HCT116 (cell line): Measurements from ENCODE around the gene RABGGTA. TPM values are rescaled to one million over a fixed set of nuclear protein-coding genes. Genes with fewer than 3 reads are reported as not detected.

Source experiments
- ATAC-seq: fragments of 200-7000 bp; cut with Tn5 transposase; 2 replicates; pipeline ENCODE4 v1.9.1; 2020; ENCODE audit warnings: mild to moderate bottlenecking, moderate library complexity
- BruUV-seq: library from RNA; stranded (reverse); fragments of 400-500 nt; replicated peaks from 2 replicates; lab custom pipeline; 2021; lab: Mats Ljungman, UMichigan
- CTCF ChIA-PET: fragments of 300-600 bp; sonication (Branson Sonifier 250); formaldehyde crosslinking; loops from one replicate; lab custom pipeline; 2021; ENCODE audit warnings: antibody characterized with exemption; lab: Charles Lee
- POLR2A ChIA-PET: fragments of 300-600, 350-600 bp; sonication (Branson Sonifier 250); formaldehyde crosslinking; loops from one replicate; lab custom pipeline; 2021; ENCODE audit warnings: antibody characterized with exemption; lab: Charles Lee
- RAD21 ChIA-PET, 2 experiments: fragments of 300-600 bp; sonication (Branson Sonifier 250); formaldehyde crosslinking; loops; one replicate each; lab custom pipeline; 2023; ENCODE audit warnings: low total read pairs in 2 of 2; ENCODE audit not compliant: uncharacterized antibody in 2 of 2, unreplicated experiment in 2 of 2, low non-redundant PET in 1 of 2; lab: Charles Lee
- DNase-seq: peaks from one replicate; pipeline ENCODE4 v3.0.0-alpha.2; 2010; ENCODE audit warnings: low read depth, low spot score
- H2AFZ ChIP-seq: fragments of 200-600 bp; shearing (Covaris generic), sonication (generic); 2 replicates; pipeline ENCODE4 v1.6.1; 2017; ENCODE audit warnings: low read depth, mixed run types, mixed read lengths, antibody characterized with exemption, low read length; ENCODE audit not compliant: poor library complexity, severe bottlenecking
- H3K27ac ChIP-seq: 2 replicates; pipeline ENCODE4 v1.5.1; 2012; ENCODE audit warnings: low read depth, low read length
- H3K27me3 ChIP-seq: fragments of 200-600 bp; sonication (generic); 2 replicates; pipeline ENCODE4 v1.6.1; 2016; ENCODE audit warnings: mixed run types, low read length, mixed read lengths; ENCODE audit not compliant: insufficient read depth
- H3K36me3 ChIP-seq, 2 experiments: fragments of 200-500 bp in 1 of 2; fragments of 200-600 bp in 1 of 2; sonication (Bioruptor generic) in 1 of 2; sonication (generic) in 1 of 2; 2 replicates each; pipeline versions ENCODE4 v1.5.1 to v1.6.1; 2014 to 2016; ENCODE audit warnings: low read length in 2 of 2, inconsistent platforms in 1 of 2, mixed read lengths in 1 of 2, mixed run types in 1 of 2; ENCODE audit not compliant: insufficient read depth in 2 of 2, control insufficient read depth in 1 of 2
- H3K4me1 ChIP-seq, 2 experiments: fragments of 200-600 bp in 1 of 2; sonication (generic) in 1 of 2; 2 replicates each; pipeline versions ENCODE4 v1.5.1 to v1.6.1; 2012 to 2017; ENCODE audit warnings: low read length in 2 of 2, inconsistent platforms in 1 of 2, mild to moderate bottlenecking in 1 of 2, mixed read lengths in 1 of 2, mixed run types in 1 of 2, moderate library complexity in 1 of 2; ENCODE audit not compliant: insufficient read depth in 2 of 2, control insufficient read depth in 1 of 2
- H3K4me2 ChIP-seq: fragments of 200-600 bp; sonication (generic); 2 replicates; pipeline ENCODE4 v1.6.1; 2017; ENCODE audit warnings: mixed run types, low read length, mixed read lengths
- H3K4me3 ChIP-seq, 2 experiments: fragments of 200-600 bp in 1 of 2; sonication (generic) in 1 of 2; replicated peaks in 1 of 2; 2 replicates each; pipeline ENCODE4 v1.5.1; 2011 to 2016; ENCODE audit warnings: low read length in 2 of 2, control low read depth in 1 of 2, low read depth in 1 of 2, mild to moderate bottlenecking in 1 of 2, mixed read lengths in 1 of 2, mixed run types in 1 of 2
- H3K79me2 ChIP-seq: fragments of 200-600 bp; sonication (generic); 2 replicates; pipeline ENCODE4 v1.6.1; 2017; ENCODE audit warnings: mild to moderate bottlenecking, mixed run types, low read length, moderate library complexity, mixed read lengths; ENCODE audit not compliant: insufficient read depth
- H3K9ac ChIP-seq: fragments of 200-600 bp; sonication (generic); 2 replicates; pipeline ENCODE4 v1.6.1; 2016; ENCODE audit warnings: low read length, mixed read lengths
- H3K9me2 ChIP-seq: fragments of 200-600 bp; sonication (generic), shearing (Covaris generic); 2 replicates; pipeline ENCODE4 v1.6.1; 2017; ENCODE audit warnings: mixed run types, mild to moderate bottlenecking, moderate library complexity; ENCODE audit not compliant: insufficient read depth
- H3K9me3 ChIP-seq, 2 experiments: fragments of 200-500 bp in 1 of 2; fragments of 200-600 bp in 1 of 2; sonication (Bioruptor generic) in 1 of 2; sonication (generic) in 1 of 2; 2 replicates each; pipeline ENCODE4 v1.6.1; 2014 to 2017; ENCODE audit warnings: low read length in 2 of 2, mixed read lengths in 2 of 2, inconsistent platforms in 1 of 2, low read depth in 1 of 2, mild to moderate bottlenecking in 1 of 2, mixed run types in 1 of 2, moderate library complexity in 1 of 2; ENCODE audit not compliant: control insufficient read depth in 1 of 2, insufficient read depth in 1 of 2
- H4K20me1 ChIP-seq: fragments of 200-600 bp; sonication (generic), shearing (Covaris generic); 2 replicates; pipeline ENCODE4 v1.6.1; 2017; ENCODE audit warnings: mixed run types, mild to moderate bottlenecking, moderate library complexity; ENCODE audit not compliant: insufficient read depth
- CBX3 ChIP-seq: IDR thresholded peaks from 2 replicates; pipeline ENCODE4 v1.6.1; 2012; ENCODE audit warnings: low read depth
- CEBPB ChIP-seq: IDR thresholded peaks from 2 replicates; pipeline ENCODE4 v1.6.1; 2012; ENCODE audit warnings: low read depth
- EGR1 ChIP-seq: IDR thresholded peaks from 2 replicates; pipeline ENCODE4 v1.6.1; 2012; ENCODE audit warnings: low read depth
- ELF1 ChIP-seq: IDR thresholded peaks from 2 replicates; pipeline ENCODE4 v1.6.1; 2012; ENCODE audit warnings: low read depth, borderline replicate concordance
- EZH2 ChIP-seq: fragments of 200-600 bp; sonication (generic); IDR thresholded peaks from 2 replicates; pipeline ENCODE4 v1.6.1; 2017; ENCODE audit warnings: antibody characterized with exemption, mixed run types
- FOSL1 ChIP-seq: IDR thresholded peaks from 2 replicates; pipeline ENCODE4 v1.6.1; 2012; ENCODE audit warnings: low read depth
- JUND ChIP-seq: IDR thresholded peaks from 2 replicates; pipeline ENCODE4 v1.6.1; 2012
- POLR2A ChIP-seq: IDR thresholded peaks from 2 replicates; pipeline ENCODE4 v1.7.0; 2011; ENCODE audit warnings: borderline replicate concordance; ENCODE audit not compliant: insufficient read depth, insufficient read length; ENCODE audit errors: extremely low read depth
- POLR2AphosphoS5 ChIP-seq: IDR thresholded peaks from 2 replicates; pipeline ENCODE4 v1.6.1; 2011; ENCODE audit warnings: mild to moderate bottlenecking, low read depth, low read length, moderate library complexity
- RAD21 ChIP-seq: IDR thresholded peaks from 2 replicates; pipeline ENCODE4 v1.6.1; 2012; ENCODE audit warnings: low read depth, mild to moderate bottlenecking
- REST ChIP-seq: IDR thresholded peaks from 2 replicates; pipeline ENCODE4 v1.6.1; 2012; ENCODE audit warnings: low read depth
- SIN3A ChIP-seq: IDR thresholded peaks from 2 replicates; pipeline ENCODE4 v1.6.1; 2012; ENCODE audit warnings: low read depth
- SP1 ChIP-seq: IDR thresholded peaks from 2 replicates; pipeline ENCODE4 v1.6.1; 2012; ENCODE audit warnings: low read depth
- SRF ChIP-seq: IDR thresholded peaks from 2 replicates; pipeline ENCODE4 v1.6.1; 2012; ENCODE audit warnings: low read depth
- TCF7L2 ChIP-seq: IDR thresholded peaks from 2 replicates; pipeline ENCODE4 v1.7.0; 2011; ENCODE audit warnings: borderline replicate concordance, inconsistent platforms; ENCODE audit not compliant: insufficient read depth, insufficient read length; ENCODE audit errors: extremely low read depth
- YY1 ChIP-seq: IDR thresholded peaks from 2 replicates; pipeline ENCODE4 v1.6.1; 2011; ENCODE audit warnings: low read length, low read depth, moderate library complexity, mild to moderate bottlenecking; ENCODE audit not compliant: insufficient replicate concordance; ENCODE audit errors: extremely low read depth
- ZFX ChIP-seq: fragments of 450-650 bp; IDR thresholded peaks from 2 replicates; pipeline ENCODE4 v1.6.1; 2017
- ZNF274 ChIP-seq: fragments of 200-500 bp; sonication (Bioruptor generic); IDR thresholded peaks from 2 replicates; pipeline ENCODE4 v1.6.1; 2014; ENCODE audit warnings: mild to moderate bottlenecking, low read depth, low read length, inconsistent platforms
- intact Hi-C: fragments of 100-400 bp; cut with micrococcal nuclease; formaldehyde crosslinking; loops from 2 replicates; pipeline ENCODE4 v1.10.0; 2022
- total RNA-seq: library from RNA; stranded (reverse); gene quantifications from one replicate; pipeline ENCODE4 v1.2.1, GENCODE V29; 2021; ENCODE audit not compliant: unreplicated experiment
- TF ChIP-seq, protein P1 (sequence below): IDR thresholded peaks from 2 replicates; pipeline ENCODE4 v1.6.1; 2012

RABGGTA gene
- total RNA-seq, 1 experiment from 2014 or later, result 40.8 TPM

- Histone ChIP-seq H4K20me1 (no peaks in the 10 kb centered on the region), H3K36me3 (no peaks in the 10 kb centered on the region), H3K4me3 (no peak overlapping the region), H2AFZ (no peak overlapping the region), H3K79me2 (no peaks in the 10 kb centered on the region), H3K27ac (no peak overlapping the region), H3K4me1 (peaks cover 4% of the 10 kb centered on the region in 2 experiments; a peak in 1 of 4 replicates), H3K9me2 (no peaks in the 10 kb centered on the region), H3K27me3 (no peaks in the 10 kb centered on the region), H3K9me3 (no peaks in the 10 kb centered on the region), H3K9ac (no peak overlapping the region), H3K4me2 (no peak overlapping the region)
- intact Hi-C loops, result no loop called here
- RAD21 ChIA-PET, result no interaction called here
- POLR2A ChIA-PET, result no interaction called here
- no TSS peak for BruUV-seq
- ATAC-seq (no peak), DNase-seq (no peak)
- TF ChIP-seq TCF7L2 (no peak), SRF (no peak), FOSL1 (no peak), POLR2AphosphoS5 (no peak), SIN3A (no peak), REST (no peak), JUND (no peak), ZFX (no peak), ZNF274 (no peak), EGR1 (no peak), EZH2 (no peak), SP1 (no peak), POLR2A (no peak), CBX3 (no peak), YY1 (no peak), CEBPB (no peak), RAD21 (no peak), ELF1 (no peak)
- TF ChIP-seq, protein P1, sequence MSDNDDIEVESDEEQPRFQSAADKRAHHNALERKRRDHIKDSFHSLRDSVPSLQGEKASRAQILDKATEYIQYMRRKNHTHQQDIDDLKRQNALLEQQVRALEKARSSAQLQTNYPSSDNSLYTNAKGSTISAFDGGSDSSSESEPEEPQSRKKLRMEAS, result no peak
- CTCF ChIA-PET, result interaction anchor here (1.3 kb wide), 1 partner anchor 31 kb away, joined by 3 read pairs; no protein-coding TSS in a partner anchor
These were observed 7.0 kb upstream of the RABGGTA start for GRCh38 chr14:24278424-24278823.
